Neural progenitor cell (in vitro differentiated cells): Measurements from ENCODE around the gene TUBA8. TPM values are rescaled to one million over a fixed set of nuclear protein-coding genes. Genes with fewer than 3 reads are reported as not detected.

Experiments used
- DNase-seq: peaks from one replicate; pipeline ENCODE4 v3.0.0-alpha.2; 2016; ENCODE audit warnings: low spot score
- H2AFZ ChIP-seq: fragments of 200-600 bp; sonication (generic); replicated peaks from 2 replicates; pipeline ENCODE4 v1.6.1; 2016; ENCODE audit warnings: antibody characterized with exemption
- H3F3A ChIP-seq: fragments of 200-600 bp; sonication (generic); 2 replicates; pipeline ENCODE4 v1.6.1; 2016; ENCODE audit warnings: antibody characterized with exemption, low read depth
- H3K27ac ChIP-seq: fragments of 200-600 bp; sonication (generic); 2 replicates; pipeline ENCODE4 v1.5.1; 2016; ENCODE audit warnings: mild to moderate bottlenecking
- H3K27me3 ChIP-seq: fragments of 200-600 bp; sonication (generic); 2 replicates; pipeline ENCODE4 v1.6.1; 2016; ENCODE audit warnings: mild to moderate bottlenecking, moderate library complexity
- H3K36me3 ChIP-seq: fragments of 200-600 bp; sonication (generic); 2 replicates; pipeline ENCODE4 v1.5.1; 2016
- H3K4me1 ChIP-seq: fragments of 200-600 bp; sonication (generic); 2 replicates; pipeline ENCODE4 v1.6.1; 2016; ENCODE audit warnings: mixed run types
- H3K4me2 ChIP-seq: fragments of 200-600 bp; sonication (generic); 2 replicates; pipeline ENCODE4 v1.6.1; 2016
- H3K4me3 ChIP-seq: fragments of 200-600 bp; sonication (generic); 2 replicates; pipeline ENCODE4 v1.5.1; 2016
- H3K79me2 ChIP-seq: fragments of 200-600 bp; sonication (generic); 2 replicates; pipeline ENCODE4 v1.6.1; 2016; ENCODE audit warnings: low read depth
- H3K9ac ChIP-seq: fragments of 200-600 bp; sonication (generic); 2 replicates; pipeline ENCODE4 v1.6.1; 2016
- H3K9me3 ChIP-seq: fragments of 200-600 bp; sonication (generic); 2 replicates; pipeline ENCODE4 v1.5.1; 2016; ENCODE audit warnings: low read depth
- H4K20me1 ChIP-seq: fragments of 200-600 bp; sonication (generic); 2 replicates; pipeline ENCODE4 v1.6.1; 2016; ENCODE audit warnings: low read depth
- H3K27ac Mint-ChIP-seq: 3 replicates; pipeline ENCODE4 v1.8.0; 2021; ENCODE audit warnings: mixed read lengths
- H3K27me3 Mint-ChIP-seq: 2 replicates; pipeline ENCODE4 v1.8.0; 2022; ENCODE audit warnings: low read depth, mild to moderate bottlenecking, inconsistent platforms, moderate library complexity, mixed read lengths; ENCODE audit not compliant: insufficient read depth
- H3K36me3 Mint-ChIP-seq: 3 replicates; pipeline ENCODE4 v1.8.0; 2021; ENCODE audit warnings: mixed read lengths
- H3K4me1 Mint-ChIP-seq: 3 replicates; pipeline ENCODE4 v1.8.0; 2021; ENCODE audit warnings: mixed read lengths
- H3K4me3 Mint-ChIP-seq: 3 replicates; pipeline ENCODE4 v1.8.0; 2021; ENCODE audit warnings: mild to moderate bottlenecking, moderate library complexity, mixed read lengths
- H3K9me3 Mint-ChIP-seq: 3 replicates; pipeline ENCODE4 v1.8.0; 2020; ENCODE audit warnings: mixed read lengths
- EZH2 ChIP-seq: fragments of 200-600 bp; sonication (generic); IDR thresholded peaks from 2 replicates; pipeline ENCODE4 v1.6.1; 2017; ENCODE audit warnings: antibody characterized with exemption, mild to moderate bottlenecking, moderate library complexity
- EZH2phosphoT487 ChIP-seq: fragments of 200-600 bp; sonication (generic); IDR thresholded peaks from 2 replicates; pipeline ENCODE4 v1.6.1; 2017; ENCODE audit warnings: antibody characterized with exemption
- total RNA-seq: library from RNA; depleted of rRNA; stranded (reverse); fragments of >200 nt; gene quantifications from 2 replicates; pipeline ENCODE4 v1.2.3, GENCODE V29; 2015; ENCODE audit warnings: low replicate concordance
- TF ChIP-seq, protein P1 (sequence below): fragments of 200-600 bp; sonication (generic); IDR thresholded peaks from 2 replicates; pipeline ENCODE4 v1.5.1; 2017; ENCODE audit warnings: antibody characterized with exemption, mild to moderate bottlenecking

The TUBA8 gene
- total RNA-seq, 1 donor from 2014 or later = 0.39 TPM

DNA sequence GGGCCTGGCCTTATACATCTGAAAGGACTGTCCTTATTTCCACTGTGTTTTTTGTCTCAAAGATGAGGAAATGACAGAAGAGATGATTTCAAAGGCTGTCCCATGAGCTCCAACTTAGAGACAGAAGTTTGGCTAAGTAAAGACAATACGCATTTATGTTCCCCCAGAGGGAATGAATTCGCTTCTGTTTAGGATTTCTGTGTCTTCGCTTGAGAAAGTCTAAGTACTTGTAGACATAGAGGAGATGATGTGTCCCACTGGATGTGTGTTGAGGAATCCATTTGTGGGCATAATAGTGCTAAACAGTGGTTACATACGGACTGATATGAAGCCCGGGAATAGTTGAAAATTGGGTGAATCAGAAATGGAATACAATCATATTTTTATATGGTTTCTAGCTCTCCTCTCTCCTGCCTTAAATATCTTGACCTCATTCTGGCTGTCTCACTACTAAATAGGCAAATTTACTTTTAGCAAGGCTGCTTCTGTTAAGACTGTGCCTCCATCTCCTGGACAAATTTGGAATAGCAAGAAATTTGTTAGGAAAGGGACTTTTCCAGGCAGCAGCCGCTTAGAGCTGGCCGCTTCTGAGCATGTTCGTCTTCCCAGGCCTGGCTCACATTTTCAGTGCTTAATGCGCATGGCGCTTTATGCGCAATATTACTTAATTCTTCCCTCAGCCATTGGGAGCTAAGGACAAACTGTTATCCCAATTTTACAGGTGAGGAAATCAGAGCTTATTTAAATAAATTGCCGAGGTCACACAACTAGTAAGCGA, 34.7 kb upstream of the TUBA8 start:
- no peak overlapping the region for H3K27ac ChIP-seq
- H3K4me1 ChIP-seq = peaks cover 5% of the 10 kb centered on the region
- H3K27ac Mint-ChIP-seq = no peak overlapping the region
- H3F3A ChIP-seq = peaks cover 5% of the 10 kb centered on the region
- H3K4me2 ChIP-seq = no peak overlapping the region
- H3K9me3 ChIP-seq = no peaks in the 10 kb centered on the region
- no peaks in the 10 kb centered on the region for H3K27me3 ChIP-seq
- no peak overlapping the region for H2AFZ ChIP-seq
- H3K27me3 Mint-ChIP-seq = peaks cover 2% of the 10 kb centered on the region
- no peaks in the 10 kb centered on the region for H3K36me3 ChIP-seq
- H3K9me3 Mint-ChIP-seq = no peaks in the 10 kb centered on the region
- H3K9ac ChIP-seq = no peak overlapping the region
- H3K4me3 Mint-ChIP-seq = peak overlapping the region; percentile 54
- H4K20me1 ChIP-seq = no peaks in the 10 kb centered on the region
- H3K36me3 Mint-ChIP-seq = peaks cover 12% of the 10 kb centered on the region
- TF ChIP-seq, protein P1, sequence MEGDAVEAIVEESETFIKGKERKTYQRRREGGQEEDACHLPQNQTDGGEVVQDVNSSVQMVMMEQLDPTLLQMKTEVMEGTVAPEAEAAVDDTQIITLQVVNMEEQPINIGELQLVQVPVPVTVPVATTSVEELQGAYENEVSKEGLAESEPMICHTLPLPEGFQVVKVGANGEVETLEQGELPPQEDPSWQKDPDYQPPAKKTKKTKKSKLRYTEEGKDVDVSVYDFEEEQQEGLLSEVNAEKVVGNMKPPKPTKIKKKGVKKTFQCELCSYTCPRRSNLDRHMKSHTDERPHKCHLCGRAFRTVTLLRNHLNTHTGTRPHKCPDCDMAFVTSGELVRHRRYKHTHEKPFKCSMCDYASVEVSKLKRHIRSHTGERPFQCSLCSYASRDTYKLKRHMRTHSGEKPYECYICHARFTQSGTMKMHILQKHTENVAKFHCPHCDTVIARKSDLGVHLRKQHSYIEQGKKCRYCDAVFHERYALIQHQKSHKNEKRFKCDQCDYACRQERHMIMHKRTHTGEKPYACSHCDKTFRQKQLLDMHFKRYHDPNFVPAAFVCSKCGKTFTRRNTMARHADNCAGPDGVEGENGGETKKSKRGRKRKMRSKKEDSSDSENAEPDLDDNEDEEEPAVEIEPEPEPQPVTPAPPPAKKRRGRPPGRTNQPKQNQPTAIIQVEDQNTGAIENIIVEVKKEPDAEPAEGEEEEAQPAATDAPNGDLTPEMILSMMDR = peak; percentile 88
- TF ChIP-seq EZH2 = no peak
- TF ChIP-seq EZH2phosphoT487 = no peak
- H3K4me1 Mint-ChIP-seq = peaks cover 21% of the 10 kb centered on the region
- no peak overlapping the region for H3K4me3 ChIP-seq
- peaks cover 20% of the 10 kb centered on the region for H3K79me2 ChIP-seq
- peak; percentile 88 for DNase-seq

DNA sequence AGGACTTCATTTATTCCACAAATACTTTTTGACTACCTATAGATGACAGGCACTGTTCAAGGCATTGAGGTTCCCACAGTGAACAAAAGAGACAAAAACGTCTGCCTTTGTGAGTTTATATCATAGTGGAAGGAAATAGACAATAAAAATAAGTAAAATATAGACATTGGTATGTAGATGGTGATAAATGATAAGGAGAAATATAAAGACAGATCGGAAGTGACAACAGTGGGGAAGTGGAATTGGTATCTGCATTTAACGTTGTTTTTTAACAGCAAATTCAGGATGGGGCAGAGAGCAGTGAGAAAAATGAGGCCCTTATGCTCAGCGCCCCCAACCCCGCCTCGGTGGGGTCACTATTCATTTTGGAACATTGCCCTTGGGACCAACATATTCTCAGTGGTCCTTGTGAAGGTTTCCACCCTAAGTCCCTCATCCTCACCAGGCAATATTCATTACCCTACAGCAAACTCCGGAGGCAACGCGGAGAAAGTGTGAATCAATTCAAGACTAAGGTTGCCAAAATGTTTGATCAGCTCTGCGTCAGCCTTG, 33.4 kb upstream of the TUBA8 start:
- TF ChIP-seq EZH2phosphoT487 (no peak), EZH2 (no peak)
- TF ChIP-seq, protein P1 = no peak
- Histone ChIP-seq H3K79me2 (peaks cover 30% of the 10 kb centered on the region), H3K4me2 (peak overlapping the region; percentile 77), H3K27me3 (no peaks in the 10 kb centered on the region), H3K9ac (peak overlapping the region; percentile 20), H3F3A (peaks cover 5% of the 10 kb centered on the region), H3K9me3 (no peaks in the 10 kb centered on the region), H2AFZ (peak overlapping the region; percentile 74), H3K4me1 (peaks cover 5% of the 10 kb centered on the region), H4K20me1 (peaks cover 3% of the 10 kb centered on the region), H3K36me3 (no peaks in the 10 kb centered on the region), H3K4me3 (peak overlapping the region; percentile 93), H3K27ac (no peak overlapping the region)
- no peaks in the 10 kb centered on the region for H3K27me3 Mint-ChIP-seq
- peaks cover 22% of the 10 kb centered on the region for H3K36me3 Mint-ChIP-seq
- H3K4me1 Mint-ChIP-seq = peaks cover 21% of the 10 kb centered on the region
- no peaks in the 10 kb centered on the region for H3K9me3 Mint-ChIP-seq
- peak overlapping the region; percentile 99 for H3K4me3 Mint-ChIP-seq
- peak overlapping the region; percentile 73 for H3K27ac Mint-ChIP-seq
- no peak for DNase-seq

DNA sequence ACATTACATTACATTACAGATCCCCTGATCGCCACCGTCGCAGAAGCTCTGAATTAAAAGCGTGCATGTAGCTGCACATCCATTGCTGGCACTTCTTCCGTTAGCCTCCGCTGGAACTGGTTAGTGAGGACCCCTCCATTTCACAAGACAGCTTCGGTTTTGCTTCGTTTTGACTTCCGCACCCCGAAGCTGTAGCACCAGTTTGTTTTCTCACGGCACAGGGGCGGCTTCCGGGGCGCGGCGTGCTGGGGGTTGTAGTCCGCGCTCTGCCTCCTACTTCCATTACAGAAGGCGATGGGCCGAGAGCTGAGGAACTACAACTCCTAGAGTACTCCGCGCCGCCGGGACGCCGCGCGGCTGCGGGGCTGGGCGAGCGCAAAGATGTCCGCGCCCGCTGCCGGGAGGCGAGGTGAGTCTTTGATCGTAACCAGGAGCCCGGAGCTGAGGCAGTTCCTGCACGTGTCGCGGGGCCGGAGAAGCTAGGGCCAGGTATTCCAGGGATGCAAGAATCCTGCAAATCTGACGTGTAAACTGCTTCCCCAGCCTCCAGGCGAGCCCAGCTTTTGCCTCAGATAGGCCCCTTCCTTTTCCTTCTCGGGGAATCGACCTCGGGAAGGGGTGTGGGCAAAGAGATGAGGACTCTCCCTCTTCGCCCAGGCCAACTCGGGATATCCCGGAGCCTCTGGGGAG, 32.8 kb upstream of the TUBA8 start, which contains the start of gene PEX26:
Gene PEX26, plus strand, starts transcription at position 352 of the 690 bp plus-strand sequence. CDS start 387 bp downstream, outside the sequence.
- Histone ChIP-seq H3K9ac (peak within 1 kb of the TSS; percentile 70), H3K27ac (no peak within 1 kb of the TSS), H3K36me3 (no peaks in the 10 kb centered on the region), H3K27me3 (no peaks in the 10 kb centered on the region), H3K4me3 (peak within 1 kb of the TSS; percentile 93), H4K20me1 (peaks cover 3% of the 10 kb centered on the region), H3K4me2 (peak within 1 kb of the TSS; percentile 77), H2AFZ (peak within 1 kb of the TSS; percentile 84), H3K79me2 (peaks cover 34% of the 10 kb centered on the region), H3K4me1 (peaks cover 5% of the 10 kb centered on the region), H3K9me3 (no peaks in the 10 kb centered on the region), H3F3A (peaks cover 5% of the 10 kb centered on the region)
- H3K4me1 Mint-ChIP-seq = peaks cover 21% of the 10 kb centered on the region
- TF ChIP-seq, protein P1 = no peak
- TF ChIP-seq EZH2 = no peak
- no peak for TF ChIP-seq EZH2phosphoT487
- H3K27me3 Mint-ChIP-seq = no peaks in the 10 kb centered on the region
- DNase-seq = peak; percentile 97
- peak within 1 kb of the TSS; percentile 99 for H3K4me3 Mint-ChIP-seq
- H3K27ac Mint-ChIP-seq = peak within 1 kb of the TSS; percentile 73
- H3K36me3 Mint-ChIP-seq = peaks cover 22% of the 10 kb centered on the region
- H3K9me3 Mint-ChIP-seq = no peaks in the 10 kb centered on the region
